ENCODE data around the gene CRISPLD2. TPM values are rescaled to one million over a fixed set of nuclear protein-coding genes. Genes with fewer than 3 reads are reported as not detected.

Gene CRISPLD2
- total RNA-seq, 2 experiments from 2014 or later, result 0.47 to 0.99 TPM

GRCh38 chr16:84778720-84779119, 41.1 kb upstream of the CRISPLD2 start:
- Histone ChIP-seq H3K4me3 (ENCODE audit: low read depth, low read length, poor library complexity, severe bottlenecking) (no peak overlapping the region), H3K27ac (ENCODE audit: low read depth, low read length, poor library complexity, severe bottlenecking) (no peak overlapping the region), H3K4me2 (ENCODE audit: low read length) (no peak overlapping the region), H4K20me1 (ENCODE audit: insufficient read depth, low read length) (no peaks in the 10 kb centered on the region), H2AFZ (ENCODE audit: low read length) (no peak overlapping the region), H3K9me3 (ENCODE audit: low read length) (no peaks in the 10 kb centered on the region), H3K4me1 (ENCODE audit: insufficient read depth, low read length, poor library complexity, severe bottlenecking) (no peaks in the 10 kb centered on the region), H3K79me2 (ENCODE audit: insufficient read depth, low read depth, low read length) (no peaks in the 10 kb centered on the region), H3K36me3 (ENCODE audit: insufficient read depth, low read length) (peaks cover 75% of the 10 kb centered on the region), H3K9me2 (ENCODE audit: insufficient read depth, low read length) (no peaks in the 10 kb centered on the region)
- POLR2A ChIA-PET, result no interaction called here
- no TSS peak for BruUV-seq (replicated peaks)
- DNase-seq (ENCODE audit: low spot score), result no peak
- TF ChIP-seq CTCF (conservative IDR thresholded peaks at IDR 0.05; ENCODE audit: low read length) (no peak), EZH2phosphoT487 (IDR thresholded peaks at IDR 0.05; ENCODE audit: borderline replicate concordance, low read depth, low read length) (no peak)
- intact Hi-C loops (cut with micrococcal nuclease; ENCODE audit: unreplicated experiment), result no loop called here
- CTCF ChIA-PET (ENCODE audit: unreplicated experiment), result no interaction called here

- POLR2A ChIA-PET, result no interaction called here
- CTCF ChIA-PET (ENCODE audit: unreplicated experiment), result no interaction called here
- intact Hi-C loops (cut with micrococcal nuclease; ENCODE audit: unreplicated experiment), result loop anchor here (10.0 kb wide), 1 partner anchor 195 kb away; no protein-coding TSS in a partner anchor
- Histone ChIP-seq H3K9me2 (ENCODE audit: insufficient read depth, low read length) (no peaks in the 10 kb centered on the region), H3K9me3 (ENCODE audit: low read length) (no peaks in the 10 kb centered on the region), H2AFZ (ENCODE audit: low read length) (no peak overlapping the region), H4K20me1 (ENCODE audit: insufficient read depth, low read length) (no peaks in the 10 kb centered on the region), H3K27ac (ENCODE audit: low read depth, low read length, poor library complexity, severe bottlenecking) (no peak overlapping the region), H3K4me3 (ENCODE audit: low read depth, low read length, poor library complexity, severe bottlenecking) (no peak overlapping the region), H3K4me1 (ENCODE audit: insufficient read depth, low read length, poor library complexity, severe bottlenecking) (no peaks in the 10 kb centered on the region), H3K79me2 (ENCODE audit: insufficient read depth, low read depth, low read length) (no peaks in the 10 kb centered on the region), H3K4me2 (ENCODE audit: low read length) (no peak overlapping the region), H3K36me3 (ENCODE audit: insufficient read depth, low read length) (peaks cover 62% of the 10 kb centered on the region)
- no peak for DNase-seq (ENCODE audit: low spot score)
- TF ChIP-seq CTCF (conservative IDR thresholded peaks at IDR 0.05; ENCODE audit: low read length) (no peak), EZH2phosphoT487 (IDR thresholded peaks at IDR 0.05; ENCODE audit: borderline replicate concordance, low read depth, low read length) (no peak)
- no TSS peak for BruUV-seq (replicated peaks)
Measured at GRCh38 chr16:84780063-84780462, 39.7 kb upstream of the CRISPLD2 start.

GRCh38 chr16:84780544-84781376, 39.0 kb upstream of the CRISPLD2 start:
- Histone ChIP-seq H3K9me2 (ENCODE audit: insufficient read depth, low read length) (no peaks in the 10 kb centered on the region), H3K79me2 (ENCODE audit: insufficient read depth, low read depth, low read length) (no peaks in the 10 kb centered on the region), H3K27ac (ENCODE audit: low read depth, low read length, poor library complexity, severe bottlenecking) (no peak overlapping the region), H2AFZ (ENCODE audit: low read length) (no peak overlapping the region), H4K20me1 (ENCODE audit: insufficient read depth, low read length) (no peaks in the 10 kb centered on the region), H3K4me3 (ENCODE audit: low read depth, low read length, poor library complexity, severe bottlenecking) (no peak overlapping the region), H3K4me2 (ENCODE audit: low read length) (no peak overlapping the region), H3K9me3 (ENCODE audit: low read length) (no peaks in the 10 kb centered on the region), H3K36me3 (ENCODE audit: insufficient read depth, low read length) (peaks cover 55% of the 10 kb centered on the region), H3K4me1 (ENCODE audit: insufficient read depth, low read length, poor library complexity, severe bottlenecking) (no peaks in the 10 kb centered on the region)
- ChIA-PET POLR2A (no interaction called here), CTCF (ENCODE audit: unreplicated experiment) (no interaction called here)
- no TSS peak for BruUV-seq (replicated peaks)
- TF ChIP-seq CTCF (conservative IDR thresholded peaks at IDR 0.05; ENCODE audit: low read length) (no peak), EZH2phosphoT487 (IDR thresholded peaks at IDR 0.05; ENCODE audit: borderline replicate concordance, low read depth, low read length) (no peak)
- intact Hi-C loops (cut with micrococcal nuclease; ENCODE audit: unreplicated experiment), result loop anchor here (10.0 kb wide), 1 partner anchor 194 kb away; no protein-coding TSS in a partner anchor
- no peak for DNase-seq (ENCODE audit: low spot score)

Data from OCI-LY7 (cell line).